ENCODE measurements around the gene ZMYND19. TPM values are rescaled to one million over a fixed set of nuclear protein-coding genes. Genes with fewer than 3 reads are reported as not detected.

ZMYND19 gene
- total RNA-seq, 1 experiment from 2014 or later = 79.2 TPM

DNA sequence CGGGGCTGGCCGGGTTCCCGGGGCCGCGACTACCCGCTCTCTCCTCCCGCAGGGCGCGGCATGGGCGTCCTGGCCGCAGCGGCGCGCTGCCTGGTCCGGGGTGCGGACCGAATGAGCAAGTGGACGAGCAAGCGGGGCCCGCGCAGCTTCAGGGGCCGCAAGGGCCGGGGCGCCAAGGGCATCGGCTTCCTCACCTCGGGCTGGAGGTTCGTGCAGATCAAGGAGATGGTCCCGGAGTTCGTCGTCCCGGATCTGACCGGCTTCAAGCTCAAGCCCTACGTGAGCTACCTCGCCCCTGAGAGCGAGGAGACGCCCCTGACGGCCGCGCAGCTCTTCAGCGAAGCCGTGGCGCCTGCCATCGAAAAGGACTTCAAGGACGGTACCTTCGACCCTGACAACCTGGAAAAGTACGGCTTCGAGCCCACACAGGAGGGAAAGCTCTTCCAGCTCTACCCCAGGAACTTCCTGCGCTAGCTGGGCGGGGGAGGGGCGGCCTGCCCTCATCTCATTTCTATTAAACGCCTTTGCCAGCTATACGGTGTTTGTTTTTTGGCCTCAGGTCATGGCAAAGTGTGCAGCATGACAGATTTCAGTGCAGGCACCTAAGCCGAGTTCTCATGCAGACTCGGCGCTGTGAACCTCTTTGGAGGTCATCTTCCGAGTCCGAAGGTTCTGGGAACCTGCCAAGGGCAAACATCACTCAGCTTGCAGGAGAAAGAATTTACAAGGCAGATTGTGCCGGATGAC is 38.1 kb downstream of the ZMYND19 start:
- Histone ChIP-seq H2BK5ac (ENCODE audit: insufficient read length, low read length) (no peak overlapping the region), H2BK120ac (ENCODE audit: low read depth, low read length, poor library complexity, severe bottlenecking) (no peak overlapping the region), H3K4me2 (ENCODE audit: insufficient read depth, insufficient read length, low read length) (peak overlapping the region; percentile 80), H3K23me2 (ENCODE audit: insufficient read length, low read depth, low read length, poor library complexity, severe bottlenecking) (peaks cover 10% of the 10 kb centered on the region), H3T11ph (ENCODE audit: low read length) (no peak overlapping the region), H3K27me3 (ENCODE audit: insufficient read depth, low read length) (no peaks in the 10 kb centered on the region), H2BK12ac (ENCODE audit: insufficient read length, low read depth, low read length) (no peak overlapping the region), H3K56ac (ENCODE audit: insufficient read length, low read depth, low read length) (no peak overlapping the region), H4K8ac (replicated peaks; ENCODE audit: insufficient read length, low read depth, low read length) (no peak overlapping the region), H3K79me1 (ENCODE audit: insufficient read depth, low read depth, low read length, poor library complexity, severe bottlenecking) (no peaks in the 10 kb centered on the region), H3K23ac (ENCODE audit: insufficient read length, low read depth, low read length) (no peak overlapping the region), H2BK15ac (ENCODE audit: low read depth, low read length) (no peak overlapping the region), H3K9me3 (ENCODE audit: control insufficient read depth, low read depth, low read length) (no peaks in the 10 kb centered on the region), H3K4ac (ENCODE audit: low read depth, low read length) (no peak overlapping the region), H3K18ac (ENCODE audit: insufficient read length, low read depth, low read length) (peak overlapping the region; percentile 77), H2BK20ac (ENCODE audit: low read depth, low read length, poor library complexity, severe bottlenecking) (no peak overlapping the region), H3K14ac (ENCODE audit: insufficient read depth, low read length) (peak overlapping the region; percentile 93), H2AK5ac (ENCODE audit: insufficient read length, low read length) (no peak overlapping the region), H3K9ac (ENCODE audit: extremely low read depth, insufficient read length, low read length) (peak overlapping the region; percentile 36), H4K20me1 (ENCODE audit: control insufficient read depth, insufficient read depth, insufficient read length) (no peaks in the 10 kb centered on the region), H4K5ac (ENCODE audit: insufficient read length, low read depth, low read length) (no peak overlapping the region), H4K91ac (ENCODE audit: insufficient read length, low read depth, low read length) (no peak overlapping the region), H3K79me2 (ENCODE audit: insufficient read depth, low read length) (no peaks in the 10 kb centered on the region), H3K27ac (ENCODE audit: insufficient read length, low read depth, low read length) (no peak overlapping the region), H3K4me1 (ENCODE audit: insufficient read depth, low read length) (no peaks in the 10 kb centered on the region), H2AFZ (ENCODE audit: low read length) (no peak overlapping the region)
- peak overlapping the region; percentile 78 to 85 for H3K4me3 Mint-ChIP-seq
- no peaks in the 10 kb centered on the region; the same call in 1 of the 2 replicates for H3K27me3 Mint-ChIP-seq (ENCODE audit: low read depth)
- DNase-seq = no peak
- H3K9me3 Mint-ChIP-seq = peaks cover 4 to 6% of the 10 kb centered on the region in 2 experiments
- WGBS (ENCODE audit: extremely low coverage, insufficient read length, low lambda C conversion rate) = no CpG with 5 or more reads among the region's 58 CpGs
- TF ChIP-seq, protein P1, sequence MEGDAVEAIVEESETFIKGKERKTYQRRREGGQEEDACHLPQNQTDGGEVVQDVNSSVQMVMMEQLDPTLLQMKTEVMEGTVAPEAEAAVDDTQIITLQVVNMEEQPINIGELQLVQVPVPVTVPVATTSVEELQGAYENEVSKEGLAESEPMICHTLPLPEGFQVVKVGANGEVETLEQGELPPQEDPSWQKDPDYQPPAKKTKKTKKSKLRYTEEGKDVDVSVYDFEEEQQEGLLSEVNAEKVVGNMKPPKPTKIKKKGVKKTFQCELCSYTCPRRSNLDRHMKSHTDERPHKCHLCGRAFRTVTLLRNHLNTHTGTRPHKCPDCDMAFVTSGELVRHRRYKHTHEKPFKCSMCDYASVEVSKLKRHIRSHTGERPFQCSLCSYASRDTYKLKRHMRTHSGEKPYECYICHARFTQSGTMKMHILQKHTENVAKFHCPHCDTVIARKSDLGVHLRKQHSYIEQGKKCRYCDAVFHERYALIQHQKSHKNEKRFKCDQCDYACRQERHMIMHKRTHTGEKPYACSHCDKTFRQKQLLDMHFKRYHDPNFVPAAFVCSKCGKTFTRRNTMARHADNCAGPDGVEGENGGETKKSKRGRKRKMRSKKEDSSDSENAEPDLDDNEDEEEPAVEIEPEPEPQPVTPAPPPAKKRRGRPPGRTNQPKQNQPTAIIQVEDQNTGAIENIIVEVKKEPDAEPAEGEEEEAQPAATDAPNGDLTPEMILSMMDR (conservative IDR thresholded peaks at IDR 0.05) = no peak
- peaks cover 20 to 38% (median 38%) of the 10 kb centered on the region in 3 experiments for H3K36me3 Mint-ChIP-seq (ENCODE audit: insufficient read depth in 1 of 3, low read depth in 3 of 3)
- H3K27ac Mint-ChIP-seq = peak overlapping the region in 2 of 3 experiments; percentile 49 to 62; a peak in 2 of 7 replicates
- peaks cover 6 to 7% of the 10 kb centered on the region in 2 experiments; a peak in 3 of 4 replicates for H3K4me1 Mint-ChIP-seq

Data from H9 (cell line).